Measurements from ENCODE around the gene ZG16B. TPM values are rescaled to one million over a fixed set of nuclear protein-coding genes. Genes with fewer than 3 reads are reported as not detected.
A peak's percentile ranks its signal among the peaks of the same experiment; 100 is the strongest.

The ZG16B gene, protein sequence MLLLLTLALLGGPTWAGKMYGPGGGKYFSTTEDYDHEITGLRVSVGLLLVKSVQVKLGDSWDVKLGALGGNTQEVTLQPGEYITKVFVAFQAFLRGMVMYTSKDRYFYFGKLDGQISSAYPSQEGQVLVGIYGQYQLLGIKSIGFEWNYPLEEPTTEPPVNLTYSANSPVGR
- total RNA-seq (2014; rRNA removed) = 8.6 and 17.0 TPM in 2 replicates
- Bru-seq, nascent RNA = percentile 55 among the genes with signal in this experiment
- BruChase-seq, experiment 1, labeled RNA remaining after a 6-hour chase = percentile 49 among the genes with signal in this experiment
- percentile 54 among the genes with signal in this experiment for BruChase-seq, experiment 2, labeled RNA remaining after a 2-hour chase
- long read RNA-seq, transcript ZG16B-201 (4 exons, 831 nt) = major isoform, 6 of 14 reads
- long read RNA-seq, partial matches to known transcripts = 0 of 14 reads
- long read RNA-seq, other reads (novel, unspliced or antisense) = 4 of 14 reads

DNA sequence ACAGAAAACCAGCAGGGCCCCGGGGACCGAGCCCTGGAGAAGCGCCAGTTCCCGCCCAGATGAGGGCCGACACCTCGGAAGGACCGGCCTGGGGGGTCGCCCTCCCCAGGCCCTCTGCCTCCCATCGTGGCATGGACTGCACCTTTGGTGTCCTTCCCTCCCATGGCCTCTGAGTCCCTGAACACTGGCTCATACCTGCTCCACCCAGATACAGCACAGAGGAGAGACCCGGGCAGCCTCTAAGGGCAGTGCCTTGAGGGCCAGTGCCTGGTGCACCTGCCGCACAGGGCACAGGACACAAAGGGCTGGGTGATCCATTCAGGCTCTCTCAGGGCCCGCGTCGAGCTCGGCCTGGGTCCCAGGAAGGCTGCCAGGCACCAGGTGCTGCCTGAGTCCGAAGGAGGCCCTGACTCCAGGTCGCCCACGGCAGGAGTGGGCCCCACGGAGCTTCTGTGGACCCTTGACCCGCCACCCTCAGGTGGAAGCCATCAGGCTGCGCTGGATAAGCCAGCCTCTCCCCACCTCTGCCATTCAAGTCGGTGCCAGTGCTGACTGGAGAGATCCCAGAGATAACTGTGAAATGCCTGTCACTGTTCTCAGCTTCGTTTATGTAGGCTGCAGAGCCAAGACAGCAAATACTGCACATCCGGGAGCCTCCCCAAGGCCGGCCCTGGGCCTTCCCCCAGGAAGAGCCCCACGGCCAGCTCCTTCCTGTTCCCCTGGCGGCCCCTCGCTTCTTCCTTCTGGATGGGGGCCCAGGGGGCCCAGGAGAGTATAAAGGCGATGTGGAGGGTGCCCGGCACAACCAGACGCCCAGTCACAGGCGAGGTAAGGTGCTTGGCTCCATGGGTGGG, at the start of gene ZG16B:
Gene ZG16B (plus strand): TSS at position 803 of the 854 bp plus-strand sequence. CDS start 139 bp downstream, outside the sequence.
- TF ChIP-seq EZH2 (IDR thresholded peaks at IDR 0.05; ENCODE audit: low read length, unreplicated experiment) = no peak
- TF ChIP-seq, protein P1, sequence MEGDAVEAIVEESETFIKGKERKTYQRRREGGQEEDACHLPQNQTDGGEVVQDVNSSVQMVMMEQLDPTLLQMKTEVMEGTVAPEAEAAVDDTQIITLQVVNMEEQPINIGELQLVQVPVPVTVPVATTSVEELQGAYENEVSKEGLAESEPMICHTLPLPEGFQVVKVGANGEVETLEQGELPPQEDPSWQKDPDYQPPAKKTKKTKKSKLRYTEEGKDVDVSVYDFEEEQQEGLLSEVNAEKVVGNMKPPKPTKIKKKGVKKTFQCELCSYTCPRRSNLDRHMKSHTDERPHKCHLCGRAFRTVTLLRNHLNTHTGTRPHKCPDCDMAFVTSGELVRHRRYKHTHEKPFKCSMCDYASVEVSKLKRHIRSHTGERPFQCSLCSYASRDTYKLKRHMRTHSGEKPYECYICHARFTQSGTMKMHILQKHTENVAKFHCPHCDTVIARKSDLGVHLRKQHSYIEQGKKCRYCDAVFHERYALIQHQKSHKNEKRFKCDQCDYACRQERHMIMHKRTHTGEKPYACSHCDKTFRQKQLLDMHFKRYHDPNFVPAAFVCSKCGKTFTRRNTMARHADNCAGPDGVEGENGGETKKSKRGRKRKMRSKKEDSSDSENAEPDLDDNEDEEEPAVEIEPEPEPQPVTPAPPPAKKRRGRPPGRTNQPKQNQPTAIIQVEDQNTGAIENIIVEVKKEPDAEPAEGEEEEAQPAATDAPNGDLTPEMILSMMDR (conservative IDR thresholded peaks at IDR 0.05; ENCODE audit: low read depth, low read length) = no peak
- TF ChIP-seq EZH2phosphoT487 (IDR thresholded peaks at IDR 0.05; ENCODE audit: borderline replicate concordance, low read length) = no peak
- Histone ChIP-seq H3F3A (ENCODE audit: low read length, unreplicated experiment) (no peaks in the 10 kb centered on the region), H3K27ac (ENCODE audit: low read length) (peak within 1 kb of the TSS; percentile 71), H3K4me1 (ENCODE audit: insufficient read depth, low read length) (peaks cover 12% of the 10 kb centered on the region), H3K9me2 (replicated peaks; ENCODE audit: low read length) (no peaks in the 10 kb centered on the region), H3K27me3 (ENCODE audit: low read length) (no peaks in the 10 kb centered on the region), H3K4me2 (ENCODE audit: low read length) (peak within 1 kb of the TSS; percentile 48), H4K20me1 (ENCODE audit: low read length) (no peaks in the 10 kb centered on the region), H3K4me3 (ENCODE audit: low read length) (no peak within 1 kb of the TSS; the same call in 1 of the 2 replicates), H2AFZ (ENCODE audit: low read length) (peak within 1 kb of the TSS; percentile 57), H3K36me3 (ENCODE audit: low read depth, low read length) (no peaks in the 10 kb centered on the region), H3K79me2 (ENCODE audit: low read length) (no peaks in the 10 kb centered on the region), H3K9me3 (ENCODE audit: low read length) (no peaks in the 10 kb centered on the region), H3K9ac (ENCODE audit: low read length) (peak within 1 kb of the TSS; percentile 51)
- ATAC-seq (peak; percentile 97), DNase-seq (peak; percentile 69)
- ChIA-PET CTCF (no interaction called here), POLR2A (ENCODE audit: unreplicated experiment) (no interaction called here)
- intact Hi-C loops (cut with micrococcal nuclease) = loop anchor here (10.0 kb wide), 1 partner anchor 55 kb away; the partner anchor contains the start of gene ELOB
- no TSS peak for BruUV-seq (replicated peaks)

DNA sequence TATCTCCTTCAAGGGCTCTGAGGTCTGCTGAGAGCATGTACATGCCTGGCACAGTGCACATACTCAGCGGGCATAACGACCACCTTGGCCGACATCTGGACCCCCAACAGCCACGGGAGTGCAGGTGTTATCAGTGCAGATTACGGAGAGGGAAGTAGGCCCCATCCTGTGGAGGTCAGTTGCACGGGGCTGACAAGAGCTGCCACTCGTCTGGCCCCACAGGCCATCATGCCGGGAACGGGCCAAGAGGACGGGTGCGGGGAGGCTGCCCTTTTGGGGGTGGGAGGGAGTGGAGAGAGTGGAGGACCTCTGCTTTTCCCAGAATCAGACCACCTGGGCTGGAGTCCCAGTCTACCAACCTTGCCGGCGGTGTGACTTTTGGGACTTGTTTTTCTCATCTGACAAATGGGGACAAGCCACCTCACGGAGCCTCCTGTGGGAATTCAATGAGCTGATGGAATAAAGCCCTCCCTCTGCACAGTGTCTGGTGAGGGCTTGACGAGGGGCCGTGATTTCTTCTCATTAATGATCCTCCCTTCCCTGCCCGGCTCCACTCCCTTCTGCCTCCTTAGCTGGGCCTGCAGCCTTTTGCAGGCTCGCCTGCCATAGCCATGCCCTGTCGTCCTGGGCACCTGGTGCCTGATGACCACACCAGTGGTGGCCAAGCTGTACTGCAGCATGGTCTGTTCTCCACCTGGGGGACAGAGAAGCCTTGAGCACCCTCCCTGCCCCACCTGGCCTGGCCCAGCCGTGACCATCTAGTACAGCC, 47.3 kb upstream of the ZG16B start:
- Histone ChIP-seq H3K27me3 (ENCODE audit: low read length) (no peaks in the 10 kb centered on the region), H3K9me2 (replicated peaks; ENCODE audit: low read length) (no peaks in the 10 kb centered on the region), H4K20me1 (ENCODE audit: low read length) (no peaks in the 10 kb centered on the region), H3K9me3 (ENCODE audit: low read length) (no peaks in the 10 kb centered on the region), H2AFZ (ENCODE audit: low read length) (no peak overlapping the region), H3K79me2 (ENCODE audit: low read length) (peaks cover 10% of the 10 kb centered on the region), H3F3A (ENCODE audit: low read length, unreplicated experiment) (no peaks in the 10 kb centered on the region), H3K9ac (ENCODE audit: low read length) (no peak overlapping the region), H3K27ac (ENCODE audit: low read length) (no peak overlapping the region), H3K36me3 (ENCODE audit: low read depth, low read length) (no peaks in the 10 kb centered on the region), H3K4me2 (ENCODE audit: low read length) (no peak overlapping the region), H3K4me3 (ENCODE audit: low read length) (no peak overlapping the region), H3K4me1 (ENCODE audit: insufficient read depth, low read length) (peaks cover 8% of the 10 kb centered on the region)
- no peak for DNase-seq
- CTCF ChIA-PET = no interaction called here
- ATAC-seq = peak; percentile 54
- intact Hi-C loops (cut with micrococcal nuclease) = no loop called here
- POLR2A ChIA-PET (ENCODE audit: unreplicated experiment) = no interaction called here
- TF ChIP-seq, protein P1 (conservative IDR thresholded peaks at IDR 0.05; ENCODE audit: low read depth, low read length) = no peak
- TF ChIP-seq EZH2phosphoT487 (IDR thresholded peaks at IDR 0.05; ENCODE audit: borderline replicate concordance, low read length) (no peak), EZH2 (IDR thresholded peaks at IDR 0.05; ENCODE audit: low read length, unreplicated experiment) (no peak)
- BruUV-seq (replicated peaks) = no TSS peak

All from PC-3 (cell line).